Kidney epithelial cell (primary cell): Measurements from ENCODE around the gene PRAMEF18. TPM values are rescaled to one million over a fixed set of nuclear protein-coding genes. Genes with fewer than 3 reads are reported as not detected.
"Not testable (repeated sequence)": the region's sequence is repeated elsewhere in the genome, so short reads cannot be mapped to it uniquely, and the experiment has no call there.

ENCODE experiments used
- DNase-seq: peaks from one replicate; pipeline ENCODE4 v3.0.0-alpha.2; 2010; ENCODE audit warnings: low read depth
- H3K27me3 ChIP-seq: 2 replicates; pipeline ENCODE4 v1.6.0; 2011; ENCODE audit warnings: low read length; ENCODE audit not compliant: control insufficient read depth, insufficient read depth
- H3K36me3 ChIP-seq: 2 replicates; pipeline ENCODE4 v1.5.1; 2011; ENCODE audit warnings: low read length; ENCODE audit not compliant: control insufficient read depth, insufficient read depth
- H3K4me3 ChIP-seq: 2 replicates; pipeline ENCODE4 v1.5.1; 2011; ENCODE audit warnings: low read depth, mild to moderate bottlenecking, control low read depth, low read length
- total RNA-seq: library from RNA; depleted of rRNA; stranded (reverse); fragments of >200 nt; gene quantifications from 2 replicates; pipeline ENCODE4 v1.2.3, GENCODE V29; 2015

PRAMEF18 gene
- not detected in 2 replicates for total RNA-seq

GRCh38 chr1:13225675-13226204 is at the start of gene PRAMEF18:
TSS of gene PRAMEF18 (minus strand) at chr1:13226154. CDS start at chr1:13226106, 48 bp downstream.
- H3K4me3 ChIP-seq, DNase-seq, H3K36me3 ChIP-seq, H3K27me3 ChIP-seq: not testable (repeated sequence)

- H3K4me3 ChIP-seq, H3K36me3 ChIP-seq, H3K27me3 ChIP-seq, DNase-seq: not testable (repeated sequence)
Measured at GRCh38 chr1:13265124-13265523, 39.2 kb upstream of the PRAMEF18 start.

GRCh38 chr1:13253898-13254297 is 27.9 kb upstream of the PRAMEF18 start, which contains the start of gene PRAMEF5:
TSS of gene PRAMEF5 (plus strand) at chr1:13254198. CDS start at chr1:13259269, 5,071 bp downstream.
- H3K4me3 ChIP-seq, DNase-seq, H3K27me3 ChIP-seq, H3K36me3 ChIP-seq: not testable (repeated sequence)

GRCh38 chr1:13247122-13247521 is 21.2 kb upstream of the PRAMEF18 start:
- DNase-seq, H3K4me3 ChIP-seq, H3K36me3 ChIP-seq, H3K27me3 ChIP-seq: not testable (repeated sequence)

GRCh38 chr1:13246554-13246871 is 20.6 kb upstream of the PRAMEF18 start:
- not testable (repeated sequence) for H3K36me3 ChIP-seq, H3K4me3 ChIP-seq, DNase-seq, H3K27me3 ChIP-seq

- H3K27me3 ChIP-seq, DNase-seq, H3K4me3 ChIP-seq, H3K36me3 ChIP-seq: not testable (repeated sequence)
Measured at GRCh38 chr1:13245841-13246553, 20.0 kb upstream of the PRAMEF18 start.

- H3K27me3 ChIP-seq, H3K36me3 ChIP-seq, DNase-seq, H3K4me3 ChIP-seq: not testable (repeated sequence)
Measured at GRCh38 chr1:13243536-13244263, 17.7 kb upstream of the PRAMEF18 start.

- H3K4me3 ChIP-seq, H3K27me3 ChIP-seq, H3K36me3 ChIP-seq, DNase-seq: not testable (repeated sequence)
Measured at GRCh38 chr1:13239633-13240032, 13.7 kb upstream of the PRAMEF18 start.

- H3K36me3 ChIP-seq, H3K27me3 ChIP-seq, H3K4me3 ChIP-seq, DNase-seq: not testable (repeated sequence)
Measured at GRCh38 chr1:13237572-13237971, 11.6 kb upstream of the PRAMEF18 start.

GRCh38 chr1:13234057-13234456 is 8.1 kb upstream of the PRAMEF18 start:
- DNase-seq, H3K27me3 ChIP-seq, H3K36me3 ChIP-seq, H3K4me3 ChIP-seq: not testable (repeated sequence)

GRCh38 chr1:13232056-13232455 is 6.1 kb upstream of the PRAMEF18 start:
- DNase-seq, H3K27me3 ChIP-seq, H3K4me3 ChIP-seq, H3K36me3 ChIP-seq: not testable (repeated sequence)

- H3K36me3 ChIP-seq, H3K4me3 ChIP-seq, DNase-seq, H3K27me3 ChIP-seq: not testable (repeated sequence)
Measured at GRCh38 chr1:13231061-13231750, 5.3 kb upstream of the PRAMEF18 start.

GRCh38 chr1:13230601-13231000 is 4.6 kb upstream of the PRAMEF18 start:
- not testable (repeated sequence) for DNase-seq, H3K36me3 ChIP-seq, H3K4me3 ChIP-seq, H3K27me3 ChIP-seq

GRCh38 chr1:13230096-13230495 is 4.1 kb upstream of the PRAMEF18 start:
- H3K36me3 ChIP-seq, H3K27me3 ChIP-seq, DNase-seq: not testable (repeated sequence)

More at GRCh38 chr1:13230096-13230495, 4.1 kb upstream of the PRAMEF18 start:
- H3K4me3 ChIP-seq: not testable (repeated sequence)
